Activated CD4-positive, alpha-beta memory T cell treated with anti-CD3 and anti-CD28 coated beads for 36 hours (primary cell): ENCODE data around the gene COL20A1. TPM values are rescaled to one million over a fixed set of nuclear protein-coding genes. Genes with fewer than 3 reads are reported as not detected.

Source experiments
- CTCF ChIA-PET: fragments of 350-600 bp; sonication (Branson Sonifier 250); formaldehyde crosslinking; loops from one replicate; lab custom pipeline; 2021; ENCODE audit warnings: antibody characterized with exemption, inconsistent platforms; lab: Charles Lee
- POLR2A ChIA-PET: fragments of 350-600 bp; sonication (Branson Sonifier 250); formaldehyde crosslinking; loops from one replicate; lab custom pipeline; 2021; ENCODE audit warnings: antibody characterized with exemption; lab: Charles Lee
- DNase-seq: peaks from one replicate; pipeline ENCODE4 v3.0.0-alpha.2; 2020
- H3K27ac Mint-ChIP-seq: one replicate; pipeline ENCODE4 v1.8.0; 2021; ENCODE audit warnings: mixed read lengths
- H3K27me3 Mint-ChIP-seq: one replicate; pipeline ENCODE4 v1.8.0; 2021; ENCODE audit warnings: mixed read lengths
- H3K36me3 Mint-ChIP-seq: one replicate; pipeline ENCODE4 v1.8.0; 2021; ENCODE audit warnings: mixed read lengths
- H3K4me1 Mint-ChIP-seq: one replicate; pipeline ENCODE4 v1.8.0; 2021; ENCODE audit warnings: low read depth, mixed read lengths
- H3K4me3 Mint-ChIP-seq: one replicate; pipeline ENCODE4 v1.8.0; 2021; ENCODE audit warnings: mild to moderate bottlenecking, mixed read lengths
- H3K9me3 Mint-ChIP-seq: one replicate; pipeline ENCODE4 v1.8.0; 2021; ENCODE audit warnings: mixed read lengths
- intact Hi-C: fragments of 100-400 bp; cut with micrococcal nuclease; formaldehyde crosslinking; loops from one replicate; pipeline ENCODE4 v1.15.1; 2023
- total RNA-seq, 2 experiments: library from RNA; stranded (reverse); gene quantifications; one replicate each; pipeline ENCODE4 v1.2.3, GENCODE V29; 2021

The COL20A1 gene
- total RNA-seq, 2 experiments from 2014 or later: not detected

DNA sequence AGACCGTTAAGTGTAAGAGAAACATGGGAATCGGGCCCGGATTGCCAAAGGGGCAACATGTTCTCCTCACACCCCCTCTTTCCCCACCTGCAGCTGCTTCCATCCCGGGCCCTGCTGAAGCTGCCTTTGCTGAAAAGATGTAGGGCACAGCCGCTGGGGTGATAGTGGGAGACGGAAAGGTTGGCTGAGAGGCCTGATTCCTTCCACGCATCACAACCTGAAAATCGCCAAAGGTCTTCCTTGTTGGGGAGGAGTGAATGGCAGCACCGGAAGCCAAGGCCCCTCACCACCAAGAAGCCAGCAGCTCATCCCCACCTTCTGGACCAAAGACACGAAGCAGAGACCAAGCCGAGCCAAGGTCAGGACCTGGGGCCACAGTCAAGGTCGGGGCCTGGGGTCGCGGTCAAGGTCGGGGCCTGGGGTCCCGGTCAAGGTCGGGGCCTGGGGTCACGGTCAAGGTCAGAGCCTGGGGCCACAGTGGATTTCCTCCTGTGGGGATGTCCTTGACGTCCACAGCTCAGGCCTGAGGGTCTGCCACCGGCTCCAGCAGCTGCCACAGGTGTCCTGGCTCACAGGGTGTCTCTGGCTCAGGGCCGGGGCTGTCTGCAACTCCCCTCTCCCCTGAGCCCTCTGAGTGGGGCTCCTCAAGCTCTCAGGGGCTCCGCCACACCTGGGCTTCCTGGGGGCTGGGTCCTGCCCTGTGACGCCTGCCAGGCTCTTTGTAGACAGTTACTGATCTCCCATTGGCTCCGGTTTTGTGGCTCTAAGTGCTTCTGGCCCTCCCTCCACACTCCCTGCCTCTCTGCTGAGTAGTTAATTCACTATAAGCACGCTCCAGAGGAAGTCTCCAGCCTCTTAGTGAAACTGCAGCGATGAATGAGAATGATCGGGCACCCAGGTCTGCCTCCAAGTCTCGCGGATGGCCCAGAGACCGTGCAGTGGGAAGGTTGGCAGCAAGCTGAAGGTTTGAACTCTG lies 73.7 kb downstream of the COL20A1 start:
- no peak for DNase-seq
- CTCF ChIA-PET: no interaction called here
- POLR2A ChIA-PET: no interaction called here
- Mint-ChIP-seq H3K9me3 (no peaks in the 10 kb centered on the region), H3K4me3 (no peak overlapping the region), H3K27me3 (peaks cover 25% of the 10 kb centered on the region), H3K36me3 (no peaks in the 10 kb centered on the region), H3K27ac (no peak overlapping the region), H3K4me1 (no peaks in the 10 kb centered on the region)
- intact Hi-C loops: no loop called here

DNA sequence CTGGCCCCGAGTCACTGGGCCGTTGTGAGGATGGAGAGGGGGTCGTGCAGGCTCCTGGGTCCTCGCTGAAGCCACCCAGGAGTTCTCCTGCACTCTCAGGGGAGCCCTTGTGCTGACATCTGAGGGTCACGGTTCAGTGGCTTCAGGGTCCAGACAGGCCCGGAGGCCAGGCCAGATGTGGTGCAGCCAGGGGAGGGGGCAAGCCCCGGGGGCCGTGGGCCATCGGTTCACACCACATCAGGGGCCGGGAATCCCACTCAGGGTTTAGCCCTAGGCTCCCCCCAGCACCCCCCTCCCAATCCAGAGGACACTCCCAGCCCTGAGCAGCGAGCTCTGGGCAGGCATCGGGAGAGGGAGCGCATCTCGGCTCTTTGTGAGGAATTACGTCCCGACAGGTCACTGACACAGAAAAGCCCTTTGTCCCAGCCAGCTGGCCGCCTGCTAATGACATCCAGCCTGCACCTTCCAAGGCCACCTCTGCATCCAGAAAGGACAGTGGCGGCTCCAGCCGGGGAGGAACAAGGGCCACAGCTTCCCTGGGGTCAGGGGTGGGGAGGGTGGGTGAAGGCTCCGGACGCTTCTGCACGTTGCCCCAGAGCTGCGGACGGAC lies 74.6 kb downstream of the COL20A1 start:
- no peak overlapping the region for H3K4me3 Mint-ChIP-seq
- intact Hi-C loops: no loop called here
- H3K27me3 Mint-ChIP-seq: peaks cover 21% of the 10 kb centered on the region
- no peak overlapping the region for H3K27ac Mint-ChIP-seq
- H3K9me3 Mint-ChIP-seq: no peaks in the 10 kb centered on the region
- no peaks in the 10 kb centered on the region for H3K36me3 Mint-ChIP-seq
- H3K4me1 Mint-ChIP-seq: no peaks in the 10 kb centered on the region
- ChIA-PET POLR2A (no interaction called here), CTCF (no interaction called here)
- DNase-seq: no peak

DNA sequence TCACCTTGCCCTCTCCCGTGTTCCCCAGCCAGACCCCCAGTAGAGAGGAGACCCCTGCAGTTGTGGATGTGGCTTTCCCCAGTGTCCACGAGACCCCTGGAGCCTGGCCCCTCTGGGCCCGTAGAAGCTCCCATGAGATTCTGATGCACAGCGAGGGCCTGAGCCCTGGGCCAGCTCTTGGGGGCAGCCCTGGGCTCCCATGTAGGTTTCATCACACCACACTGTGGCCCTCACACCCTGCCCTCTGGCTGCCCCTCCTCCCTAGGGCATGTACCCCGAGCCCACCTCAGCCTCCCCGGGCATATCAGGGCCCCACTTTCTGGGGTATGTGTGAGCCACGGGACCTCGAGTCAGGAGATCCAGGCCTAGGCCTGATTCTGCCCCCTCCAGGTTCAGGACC lies 75.2 kb downstream of the COL20A1 start:
- ChIA-PET POLR2A (no interaction called here), CTCF (no interaction called here)
- DNase-seq: no peak
- no peaks in the 10 kb centered on the region for H3K9me3 Mint-ChIP-seq
- no peak overlapping the region for H3K4me3 Mint-ChIP-seq
- intact Hi-C loops: no loop called here
- peaks cover 19% of the 10 kb centered on the region for H3K27me3 Mint-ChIP-seq
- no peak overlapping the region for H3K27ac Mint-ChIP-seq
- H3K36me3 Mint-ChIP-seq: no peaks in the 10 kb centered on the region
- H3K4me1 Mint-ChIP-seq: no peaks in the 10 kb centered on the region

DNA sequence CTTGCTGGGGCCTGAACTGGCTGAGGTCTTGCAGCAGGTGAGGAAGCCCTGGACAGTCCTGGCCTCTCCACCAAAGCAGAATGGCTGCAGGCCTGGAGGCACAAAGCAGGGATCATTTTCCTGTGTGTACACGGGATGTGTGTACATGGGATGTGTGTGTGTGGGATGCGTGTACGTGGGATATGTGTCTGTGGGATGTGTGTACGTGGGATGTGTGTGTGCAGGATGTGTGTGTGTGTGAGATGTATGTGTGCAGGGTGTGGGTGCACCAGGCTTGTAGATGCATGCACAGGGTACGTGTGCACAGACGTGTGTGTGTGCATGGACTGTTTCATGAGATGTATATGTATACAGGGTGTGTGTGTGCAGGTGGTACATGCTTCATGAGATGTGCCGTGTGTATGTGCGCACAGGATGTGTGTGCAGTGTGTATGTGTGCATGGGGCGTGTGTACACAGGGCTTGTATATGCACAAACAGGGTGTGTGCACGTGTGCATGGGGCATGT lies 76.1 kb downstream of the COL20A1 start:
- Mint-ChIP-seq H3K4me3 (no peak overlapping the region), H3K4me1 (no peaks in the 10 kb centered on the region), H3K27me3 (peaks cover 19% of the 10 kb centered on the region), H3K9me3 (no peaks in the 10 kb centered on the region), H3K36me3 (no peaks in the 10 kb centered on the region), H3K27ac (no peak overlapping the region)
- POLR2A ChIA-PET: no interaction called here
- DNase-seq: no peak
- intact Hi-C loops: no loop called here
- CTCF ChIA-PET: no interaction called here

DNA sequence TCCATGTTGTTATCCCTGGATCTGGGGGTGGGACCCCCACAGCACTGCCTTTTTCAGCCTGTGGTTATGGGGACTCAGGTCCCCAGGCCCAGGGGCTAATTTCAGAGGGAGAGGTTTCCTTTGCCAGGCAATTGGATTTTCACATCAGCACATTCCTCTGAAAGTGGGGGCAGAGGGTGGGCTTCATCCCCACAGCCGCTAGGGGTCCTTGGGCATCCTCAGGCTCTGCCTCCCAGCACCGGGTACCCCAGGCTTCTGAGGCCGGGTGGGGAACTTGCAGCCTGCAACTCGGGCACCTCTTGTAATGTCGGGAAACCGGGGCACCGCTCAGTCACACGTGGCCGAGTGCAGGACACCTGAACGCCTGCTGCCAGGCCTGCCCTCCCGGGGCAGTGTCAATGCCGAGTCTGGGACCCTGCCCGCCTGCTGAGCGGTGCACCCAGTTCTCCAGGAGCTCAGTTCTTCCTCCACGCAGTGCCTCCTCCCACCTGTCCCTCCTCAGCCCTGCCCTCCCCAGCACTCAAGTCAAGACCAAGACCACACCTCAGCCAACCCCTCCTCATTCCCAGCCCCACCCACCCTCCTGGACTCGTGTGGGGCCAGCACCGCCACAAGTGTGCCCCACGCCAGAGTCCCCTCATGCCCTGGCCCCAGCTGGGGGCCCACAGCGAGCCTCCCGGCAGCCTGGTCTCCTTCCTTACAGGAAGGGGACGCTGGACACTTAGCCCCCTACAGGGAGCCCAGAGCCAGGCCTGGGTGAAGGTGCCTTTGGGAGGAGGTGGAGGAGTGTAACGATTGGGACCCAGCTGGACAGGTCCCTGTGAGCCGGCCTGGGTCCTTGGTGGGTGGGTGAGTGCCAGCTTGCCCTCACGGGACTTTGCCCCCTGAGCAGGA lies 77.0 kb downstream of the COL20A1 start:
- H3K27me3 Mint-ChIP-seq: peaks cover 18% of the 10 kb centered on the region
- no peaks in the 10 kb centered on the region for H3K36me3 Mint-ChIP-seq
- H3K9me3 Mint-ChIP-seq: no peaks in the 10 kb centered on the region
- CTCF ChIA-PET: interaction anchor here (1.5 kb wide), 1 partner anchor 12 kb away, joined by 3 read pairs; no protein-coding TSS in a partner anchor
- no peak for DNase-seq
- H3K4me1 Mint-ChIP-seq: no peaks in the 10 kb centered on the region
- intact Hi-C loops: no loop called here
- H3K27ac Mint-ChIP-seq: no peak overlapping the region
- POLR2A ChIA-PET: no interaction called here
- no peak overlapping the region for H3K4me3 Mint-ChIP-seq

DNA sequence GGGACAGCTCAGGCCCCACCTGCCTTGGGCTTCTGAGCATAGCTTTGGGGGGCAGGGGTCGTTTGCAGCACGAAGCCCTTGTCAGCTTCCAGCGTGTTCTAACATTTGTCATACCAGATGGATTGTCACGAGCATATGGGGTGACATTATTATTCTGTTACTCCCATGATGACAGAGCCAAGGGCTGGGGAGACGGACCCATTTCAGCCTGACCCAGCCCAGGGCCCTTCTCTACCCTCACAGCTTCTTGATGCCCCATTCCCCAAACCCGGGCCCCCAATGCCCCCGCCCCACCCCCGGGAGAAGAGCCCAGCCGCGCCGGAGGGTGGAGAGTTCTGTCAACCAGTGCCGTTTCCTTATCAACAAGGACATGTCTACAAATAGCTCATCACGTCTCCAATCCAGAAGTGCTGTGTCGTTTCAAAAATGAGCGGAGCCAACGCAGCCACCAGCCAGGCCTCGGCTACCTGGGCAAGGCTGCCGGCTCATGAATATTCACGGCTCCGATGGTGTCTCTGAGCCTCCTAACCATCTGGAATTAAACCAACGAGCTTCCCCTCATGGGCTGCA lies 77.7 kb downstream of the COL20A1 start:
- ChIA-PET CTCF (interaction anchor here (1.5 kb wide), 1 partner anchor 11 kb away, joined by 3 read pairs; no protein-coding TSS in a partner anchor), POLR2A (no interaction called here)
- Mint-ChIP-seq H3K4me1 (no peaks in the 10 kb centered on the region), H3K36me3 (no peaks in the 10 kb centered on the region), H3K9me3 (no peaks in the 10 kb centered on the region), H3K27me3 (peaks cover 14% of the 10 kb centered on the region), H3K27ac (no peak overlapping the region), H3K4me3 (no peak overlapping the region)
- intact Hi-C loops: no loop called here
- DNase-seq: no peak

DNA sequence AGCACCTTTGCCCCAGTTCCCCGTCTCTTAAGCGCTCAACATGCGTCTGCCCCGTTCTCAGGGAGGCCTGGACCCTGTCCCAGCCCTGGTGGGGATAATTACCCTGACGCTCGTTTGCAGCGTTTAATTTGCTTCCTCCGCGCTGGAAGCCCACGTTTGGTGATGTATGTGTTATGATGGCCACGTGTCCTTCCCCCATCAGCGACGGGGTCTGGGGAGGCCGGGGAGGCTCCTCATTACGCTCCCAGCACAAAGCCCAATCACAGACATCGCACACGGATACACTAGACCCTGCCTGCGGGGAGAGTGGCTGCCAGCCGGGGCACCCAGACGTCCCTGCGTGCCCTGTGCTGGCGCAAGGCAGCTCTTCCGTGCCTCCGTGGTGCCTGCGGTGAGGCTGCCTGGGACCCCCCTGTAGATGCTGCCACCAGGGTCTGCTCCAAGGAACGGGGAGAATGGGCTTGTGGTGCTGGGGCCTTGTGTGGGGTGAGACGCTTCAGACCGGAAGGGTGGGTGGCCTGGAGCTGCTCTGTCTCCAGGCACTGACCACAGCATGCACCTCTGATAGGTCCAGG lies 78.4 kb downstream of the COL20A1 start:
- no peak for DNase-seq
- H3K4me3 Mint-ChIP-seq: no peak overlapping the region
- H3K36me3 Mint-ChIP-seq: no peaks in the 10 kb centered on the region
- CTCF ChIA-PET: no interaction called here
- no peaks in the 10 kb centered on the region for H3K9me3 Mint-ChIP-seq
- H3K27me3 Mint-ChIP-seq: peaks cover 15% of the 10 kb centered on the region
- intact Hi-C loops: no loop called here
- POLR2A ChIA-PET: no interaction called here
- H3K27ac Mint-ChIP-seq: no peak overlapping the region
- no peaks in the 10 kb centered on the region for H3K4me1 Mint-ChIP-seq

DNA sequence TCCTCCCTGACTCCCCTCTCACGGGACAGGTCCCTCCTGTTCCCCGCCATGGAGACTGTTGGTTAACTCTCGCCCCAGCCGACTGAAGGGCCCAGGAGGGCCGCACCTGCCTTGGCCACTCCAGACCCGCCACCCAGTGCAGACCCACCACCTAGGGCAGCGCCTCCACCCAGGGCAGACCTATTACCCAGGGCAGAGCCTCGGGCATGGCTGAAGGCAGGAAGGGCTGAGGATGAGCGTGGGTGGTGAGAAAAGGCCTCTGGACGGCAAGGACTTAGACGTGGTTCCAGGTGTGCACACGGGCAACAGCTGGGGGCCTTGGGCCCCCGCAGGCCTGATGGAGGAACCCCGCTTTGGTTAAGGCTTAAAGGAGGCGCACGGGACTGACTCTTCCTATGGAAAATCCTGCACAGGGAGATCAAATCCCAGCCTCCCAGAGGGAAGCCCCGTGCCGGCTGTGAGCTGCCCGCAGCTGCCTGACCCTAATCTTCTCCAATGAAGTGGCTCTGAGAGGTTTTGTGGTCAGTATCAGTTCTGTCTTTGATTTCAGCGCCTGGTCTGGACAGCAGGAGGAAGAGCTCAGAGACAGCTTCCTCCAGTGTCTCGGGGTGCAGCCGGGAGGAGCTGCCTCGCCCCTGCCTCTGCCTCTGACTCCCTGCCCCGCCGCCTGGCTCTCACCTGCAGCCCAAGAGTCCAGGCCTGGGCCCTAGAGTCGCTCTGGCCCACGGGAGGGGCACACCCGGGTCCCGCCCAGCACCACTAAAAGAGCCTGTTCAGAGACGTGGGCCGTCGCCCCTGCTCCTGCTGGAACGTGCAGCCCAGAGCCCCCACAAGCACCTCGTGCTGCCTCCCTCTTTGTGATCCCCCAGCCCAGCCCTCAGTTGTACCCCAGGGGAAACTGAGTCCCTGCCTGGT lies 80.2 kb downstream of the COL20A1 start:
- no peaks in the 10 kb centered on the region for H3K9me3 Mint-ChIP-seq
- peaks cover 15% of the 10 kb centered on the region for H3K27me3 Mint-ChIP-seq
- no peak overlapping the region for H3K4me3 Mint-ChIP-seq
- no peak overlapping the region for H3K27ac Mint-ChIP-seq
- H3K36me3 Mint-ChIP-seq: no peaks in the 10 kb centered on the region
- DNase-seq: no peak
- H3K4me1 Mint-ChIP-seq: no peaks in the 10 kb centered on the region
- intact Hi-C loops: no loop called here
- POLR2A ChIA-PET: no interaction called here
- CTCF ChIA-PET: no interaction called here

DNA sequence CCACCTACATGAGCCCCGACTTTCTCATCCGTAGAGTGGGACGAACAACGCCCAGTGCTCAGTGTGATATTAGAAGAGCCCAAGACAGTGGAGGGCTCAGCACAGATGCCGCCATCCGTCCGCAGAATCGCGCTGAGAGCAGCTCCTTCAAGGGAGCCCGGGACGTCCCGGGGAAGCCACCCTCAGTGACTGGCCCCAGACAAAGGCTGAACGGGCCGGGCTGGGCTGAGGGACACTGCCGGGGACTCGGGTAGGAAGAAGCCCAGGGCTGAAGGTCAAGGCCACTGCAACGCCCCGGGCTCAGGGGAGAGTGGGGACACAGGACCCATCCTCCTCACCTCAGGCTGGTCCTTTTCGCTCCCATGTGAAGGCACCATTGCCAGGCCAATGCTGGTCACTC lies 81.0 kb downstream of the COL20A1 start:
- DNase-seq: no peak
- Mint-ChIP-seq H3K27me3 (peaks cover 20% of the 10 kb centered on the region), H3K36me3 (no peaks in the 10 kb centered on the region), H3K4me3 (no peak overlapping the region), H3K4me1 (no peaks in the 10 kb centered on the region), H3K9me3 (no peaks in the 10 kb centered on the region), H3K27ac (no peak overlapping the region)
- ChIA-PET POLR2A (no interaction called here), CTCF (no interaction called here)
- intact Hi-C loops: no loop called here

DNA sequence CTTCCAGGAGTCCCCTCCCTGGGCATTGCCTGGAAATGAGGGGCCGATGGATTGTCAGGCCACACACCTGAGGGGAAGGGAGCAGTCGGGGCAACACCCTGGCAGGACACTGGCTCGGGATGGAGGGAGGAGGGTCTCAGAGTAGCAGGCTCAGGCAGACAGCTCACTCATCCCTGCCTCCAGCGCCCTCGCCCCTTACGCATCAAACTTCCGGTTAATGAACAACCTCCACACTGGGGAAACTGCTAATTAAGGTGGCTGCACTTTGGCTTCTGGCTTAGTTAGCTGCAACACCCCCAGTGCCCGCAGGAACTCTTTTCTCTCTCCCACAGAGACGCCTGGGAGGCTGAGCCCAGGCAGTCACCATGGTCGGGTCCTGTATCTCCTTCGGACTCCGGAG lies 81.5 kb downstream of the COL20A1 start:
- H3K4me1 Mint-ChIP-seq: no peaks in the 10 kb centered on the region
- ChIA-PET CTCF (no interaction called here), POLR2A (no interaction called here)
- intact Hi-C loops: no loop called here
- no peak overlapping the region for H3K4me3 Mint-ChIP-seq
- peaks cover 18% of the 10 kb centered on the region for H3K27me3 Mint-ChIP-seq
- DNase-seq: no peak
- no peaks in the 10 kb centered on the region for H3K9me3 Mint-ChIP-seq
- no peaks in the 10 kb centered on the region for H3K36me3 Mint-ChIP-seq
- H3K27ac Mint-ChIP-seq: no peak overlapping the region

DNA sequence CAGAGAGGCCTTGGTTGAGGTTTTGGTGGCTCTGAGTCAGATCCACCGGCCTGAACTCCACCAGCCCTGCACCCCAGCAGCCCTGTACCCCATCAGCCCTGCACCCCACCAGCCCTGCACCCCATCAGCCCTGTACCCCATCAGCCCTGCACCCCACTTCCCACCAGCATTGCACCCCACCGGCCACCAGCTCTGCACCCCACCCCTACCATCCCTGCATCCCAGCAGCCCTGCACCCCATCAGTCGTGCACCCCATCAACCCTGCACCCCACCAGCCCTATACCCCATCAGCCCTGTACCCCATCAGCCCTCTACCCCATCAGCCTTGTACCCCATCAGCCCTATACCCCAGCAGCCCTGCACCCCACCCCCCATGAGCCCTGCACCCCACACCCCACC lies 82.5 kb downstream of the COL20A1 start:
- Mint-ChIP-seq H3K27me3 (peaks cover 18% of the 10 kb centered on the region), H3K27ac (no peak overlapping the region), H3K4me3 (no peak overlapping the region), H3K9me3 (no peaks in the 10 kb centered on the region), H3K4me1 (no peaks in the 10 kb centered on the region), H3K36me3 (no peaks in the 10 kb centered on the region)
- intact Hi-C loops: no loop called here
- CTCF ChIA-PET: no interaction called here
- POLR2A ChIA-PET: no interaction called here
- DNase-seq: no peak
